Panc1 (cell line): ENCODE measurements around the gene ALX4. TPM values are rescaled to one million over a fixed set of nuclear protein-coding genes. Genes with fewer than 3 reads are reported as not detected.

Experiments
- ATAC-seq: fragments of 200-7000 bp; cut with Tn5 transposase; 2 replicates; pipeline ENCODE4 v1.9.1; 2020; ENCODE audit warnings: mild to moderate bottlenecking, moderate library complexity
- BruUV-seq: library from RNA; stranded (reverse); fragments of 400-500 nt; replicated peaks from 2 replicates; lab custom pipeline; 2021; lab: Mats Ljungman, UMichigan
- CTCF ChIA-PET: fragments of 300-600 bp; sonication (Branson Sonifier 250); formaldehyde crosslinking; loops from one replicate; lab custom pipeline; 2022; ENCODE audit warnings: antibody characterized with exemption; lab: Charles Lee
- POLR2A ChIA-PET: fragments of 300-600 bp; sonication (Branson Sonifier 250); formaldehyde crosslinking; loops from one replicate; lab custom pipeline; 2022; ENCODE audit warnings: antibody characterized with exemption; lab: Charles Lee
- DNase-seq: peaks from one replicate; pipeline ENCODE4 v3.0.0-alpha.2; 2010; ENCODE audit warnings: low read depth, low spot score
- H3K27ac ChIP-seq: 2 replicates; pipeline ENCODE4 v1.5.1; 2011; ENCODE audit warnings: mild to moderate bottlenecking, low read length, inconsistent platforms
- H3K27me3 ChIP-seq: fragments of 200-500 bp; sonication (Bioruptor generic); 2 replicates; pipeline ENCODE4 v1.6.0; 2014; ENCODE audit warnings: low read length, inconsistent platforms; ENCODE audit not compliant: control insufficient read depth, insufficient read depth
- H3K36me3 ChIP-seq: fragments of 200-500 bp; sonication (Bioruptor generic); 2 replicates; pipeline ENCODE4 v1.5.1; 2014; ENCODE audit warnings: inconsistent platforms, mild to moderate bottlenecking, low read length, moderate library complexity; ENCODE audit not compliant: control insufficient read depth, insufficient read depth
- H3K4me1 ChIP-seq: 2 replicates; pipeline ENCODE4 v1.5.1; 2011; ENCODE audit warnings: inconsistent platforms, mild to moderate bottlenecking, low read length, moderate library complexity; ENCODE audit not compliant: control insufficient read depth, insufficient read depth
- H3K4me3 ChIP-seq, 2 experiments: 2 replicates each; pipeline ENCODE4 v1.5.1; 2011 to 2012; ENCODE audit warnings: low read depth in 2 of 2, low read length in 2 of 2, mild to moderate bottlenecking in 2 of 2, inconsistent platforms in 1 of 2, moderate library complexity in 1 of 2
- H3K9me3 ChIP-seq: fragments of 200-500 bp; sonication (Bioruptor generic); 2 replicates; pipeline ENCODE4 v1.5.1; 2014; ENCODE audit warnings: low read depth, mild to moderate bottlenecking, inconsistent platforms, low read length, moderate library complexity; ENCODE audit not compliant: control insufficient read depth, insufficient read depth
- POLR2AphosphoS5 ChIP-seq: IDR thresholded peaks from 2 replicates; pipeline ENCODE4 v1.6.1; 2012; ENCODE audit warnings: mild to moderate bottlenecking, low read depth, low read length, moderate library complexity
- REST ChIP-seq, 2 experiments: IDR thresholded peaks; 2 replicates each; pipeline ENCODE4 v1.6.1; 2011 to 2012; ENCODE audit warnings: low read depth in 2 of 2, control low read depth in 1 of 2, low read length in 1 of 2, mild to moderate bottlenecking in 1 of 2, moderate library complexity in 1 of 2; ENCODE audit not compliant: insufficient read depth in 1 of 2
- SIN3A ChIP-seq: IDR thresholded peaks from 2 replicates; pipeline ENCODE4 v1.6.1; 2012; ENCODE audit warnings: low read depth, mild to moderate bottlenecking, low read length, moderate library complexity, borderline replicate concordance; ENCODE audit not compliant: insufficient read depth
- TCF7L2 ChIP-seq: IDR thresholded peaks from 2 replicates; pipeline ENCODE4 v1.6.1; 2011; ENCODE audit warnings: mild to moderate bottlenecking, low read depth, low read length, inconsistent platforms
- in situ Hi-C: cut with HindIII; loops from 2 replicates; pipeline ENCODE4 v1.10.0; 2016; ENCODE audit warnings: low sequenced_read_pairs, low pct_unique_long_range_greater_than_20kb
- intact Hi-C: fragments of 100-400 bp; cut with micrococcal nuclease; formaldehyde crosslinking; loops from one replicate; pipeline ENCODE4 v1.10.0; 2022; ENCODE audit not compliant: unreplicated experiment
- total RNA-seq: library from RNA; stranded (reverse); gene quantifications from one replicate; pipeline ENCODE4 v1.2.1, GENCODE V29; 2021; ENCODE audit not compliant: unreplicated experiment
- TF ChIP-seq, protein P1 (sequence below): fragments of 450-650 bp; IDR thresholded peaks from 2 replicates; pipeline ENCODE4 v1.5.1; 2017; ENCODE audit warnings: mild to moderate bottlenecking

ALX4 gene
- total RNA-seq, 1 experiment from 2014 or later = 1.0 TPM

- TF ChIP-seq REST (IDR thresholded peaks at IDR 0.05; ENCODE audit: insufficient read depth in 1 of 2, low read depth in 2 of 2, low read length in 1 of 2) (no peak), SIN3A (no peak), TCF7L2 (no peak), POLR2AphosphoS5 (no peak)
- TF ChIP-seq, protein P1, sequence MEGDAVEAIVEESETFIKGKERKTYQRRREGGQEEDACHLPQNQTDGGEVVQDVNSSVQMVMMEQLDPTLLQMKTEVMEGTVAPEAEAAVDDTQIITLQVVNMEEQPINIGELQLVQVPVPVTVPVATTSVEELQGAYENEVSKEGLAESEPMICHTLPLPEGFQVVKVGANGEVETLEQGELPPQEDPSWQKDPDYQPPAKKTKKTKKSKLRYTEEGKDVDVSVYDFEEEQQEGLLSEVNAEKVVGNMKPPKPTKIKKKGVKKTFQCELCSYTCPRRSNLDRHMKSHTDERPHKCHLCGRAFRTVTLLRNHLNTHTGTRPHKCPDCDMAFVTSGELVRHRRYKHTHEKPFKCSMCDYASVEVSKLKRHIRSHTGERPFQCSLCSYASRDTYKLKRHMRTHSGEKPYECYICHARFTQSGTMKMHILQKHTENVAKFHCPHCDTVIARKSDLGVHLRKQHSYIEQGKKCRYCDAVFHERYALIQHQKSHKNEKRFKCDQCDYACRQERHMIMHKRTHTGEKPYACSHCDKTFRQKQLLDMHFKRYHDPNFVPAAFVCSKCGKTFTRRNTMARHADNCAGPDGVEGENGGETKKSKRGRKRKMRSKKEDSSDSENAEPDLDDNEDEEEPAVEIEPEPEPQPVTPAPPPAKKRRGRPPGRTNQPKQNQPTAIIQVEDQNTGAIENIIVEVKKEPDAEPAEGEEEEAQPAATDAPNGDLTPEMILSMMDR = no peak
- ChIA-PET CTCF (no interaction called here), POLR2A (no interaction called here)
- ATAC-seq = no peak
- Histone ChIP-seq H3K27ac (no peak overlapping the region), H3K4me3 (no peak overlapping the region), H3K36me3 (no peaks in the 10 kb centered on the region), H3K9me3 (no peaks in the 10 kb centered on the region), H3K27me3 (peaks cover 18% of the 10 kb centered on the region), H3K4me1 (no peaks in the 10 kb centered on the region)
- intact Hi-C loops (no loop called here), in situ Hi-C loops (no loop called here)
- DNase-seq = no peak
- no TSS peak for BruUV-seq
These were observed 30.7 kb upstream of the ALX4 start for GRCh38 chr11:44340656-44341055.

- Histone ChIP-seq H3K27ac (no peak overlapping the region), H3K4me1 (no peaks in the 10 kb centered on the region), H3K9me3 (no peaks in the 10 kb centered on the region), H3K27me3 (peaks cover 20% of the 10 kb centered on the region), H3K4me3 (no peak overlapping the region), H3K36me3 (no peaks in the 10 kb centered on the region)
- intact Hi-C loops (no loop called here), in situ Hi-C loops (no loop called here)
- ChIA-PET POLR2A (no interaction called here), CTCF (no interaction called here)
- no TSS peak for BruUV-seq
- no peak for DNase-seq
- TF ChIP-seq TCF7L2 = no peak
- no peak for TF ChIP-seq REST (IDR thresholded peaks at IDR 0.05; ENCODE audit: insufficient read depth in 1 of 2, low read depth in 2 of 2, low read length in 1 of 2)
- no peak for TF ChIP-seq POLR2AphosphoS5
- no peak for TF ChIP-seq SIN3A
- TF ChIP-seq, protein P1 = no peak
- no peak for ATAC-seq
These were observed 29.6 kb upstream of the ALX4 start for GRCh38 chr11:44339530-44339883.
